HK-2 (cell line): ENCODE data around the gene MYH11.
"Not testable (repeated sequence)": the region's sequence is repeated elsewhere in the genome, so short reads cannot be mapped to it uniquely, and the experiment has no call there.

Experiments
- DNase-seq: peaks from one replicate; pipeline ENCODE4 v3.0.0-alpha.2; 2018; ENCODE audit not compliant: unreplicated experiment

The MYH11 gene

GRCh38 chr16:15839204-15839603 is 17.6 kb downstream of the MYH11 start:
- not testable (repeated sequence) for DNase-seq

GRCh38 chr16:15837761-15838160 is 19.1 kb downstream of the MYH11 start:
- DNase-seq, result no peak

GRCh38 chr16:15836965-15837611 is 19.7 kb downstream of the MYH11 start:
- no peak for DNase-seq

GRCh38 chr16:15836074-15836473 is 20.8 kb downstream of the MYH11 start:
- no peak for DNase-seq

GRCh38 chr16:15835136-15835878 is 21.5 kb downstream of the MYH11 start:
- no peak for DNase-seq

- no peak for DNase-seq
Measured at GRCh38 chr16:15834502-15834901, 22.3 kb downstream of the MYH11 start.

- no peak for DNase-seq
Measured at GRCh38 chr16:15833541-15833940, 23.3 kb downstream of the MYH11 start.

GRCh38 chr16:15832241-15832640 is 24.6 kb downstream of the MYH11 start:
- no peak for DNase-seq

- DNase-seq, result no peak
Measured at GRCh38 chr16:15830832-15831451, 25.9 kb downstream of the MYH11 start.

- DNase-seq, result no peak
Measured at GRCh38 chr16:15829460-15829859, 27.4 kb downstream of the MYH11 start.

- no peak for DNase-seq
Measured at GRCh38 chr16:15827709-15828343, 29.0 kb downstream of the MYH11 start.

GRCh38 chr16:15827299-15827698 is 29.5 kb downstream of the MYH11 start:
- DNase-seq, result no peak

GRCh38 chr16:15825750-15826305 is 31.0 kb downstream of the MYH11 start:
- DNase-seq, result no peak

- no peak for DNase-seq
Measured at GRCh38 chr16:15822957-15823356, 33.9 kb downstream of the MYH11 start.

GRCh38 chr16:15820837-15821236 is 36.0 kb downstream of the MYH11 start:
- DNase-seq, result no peak

GRCh38 chr16:15819046-15819445 is 37.8 kb downstream of the MYH11 start:
- no peak for DNase-seq

GRCh38 chr16:15817446-15817845 is 39.4 kb downstream of the MYH11 start:
- no peak for DNase-seq

GRCh38 chr16:15816228-15816627 is 40.6 kb downstream of the MYH11 start:
- DNase-seq, result no peak

- not testable (repeated sequence) for DNase-seq
Measured at GRCh38 chr16:15812401-15812750, 44.5 kb downstream of the MYH11 start.

GRCh38 chr16:15811481-15812400 is 45.1 kb downstream of the MYH11 start:
- no peak for DNase-seq

- no peak for DNase-seq
Measured at GRCh38 chr16:15810949-15811348, 45.9 kb downstream of the MYH11 start.
